ENCODE data around the gene RAPSN.

The RAPSN gene

DNA sequence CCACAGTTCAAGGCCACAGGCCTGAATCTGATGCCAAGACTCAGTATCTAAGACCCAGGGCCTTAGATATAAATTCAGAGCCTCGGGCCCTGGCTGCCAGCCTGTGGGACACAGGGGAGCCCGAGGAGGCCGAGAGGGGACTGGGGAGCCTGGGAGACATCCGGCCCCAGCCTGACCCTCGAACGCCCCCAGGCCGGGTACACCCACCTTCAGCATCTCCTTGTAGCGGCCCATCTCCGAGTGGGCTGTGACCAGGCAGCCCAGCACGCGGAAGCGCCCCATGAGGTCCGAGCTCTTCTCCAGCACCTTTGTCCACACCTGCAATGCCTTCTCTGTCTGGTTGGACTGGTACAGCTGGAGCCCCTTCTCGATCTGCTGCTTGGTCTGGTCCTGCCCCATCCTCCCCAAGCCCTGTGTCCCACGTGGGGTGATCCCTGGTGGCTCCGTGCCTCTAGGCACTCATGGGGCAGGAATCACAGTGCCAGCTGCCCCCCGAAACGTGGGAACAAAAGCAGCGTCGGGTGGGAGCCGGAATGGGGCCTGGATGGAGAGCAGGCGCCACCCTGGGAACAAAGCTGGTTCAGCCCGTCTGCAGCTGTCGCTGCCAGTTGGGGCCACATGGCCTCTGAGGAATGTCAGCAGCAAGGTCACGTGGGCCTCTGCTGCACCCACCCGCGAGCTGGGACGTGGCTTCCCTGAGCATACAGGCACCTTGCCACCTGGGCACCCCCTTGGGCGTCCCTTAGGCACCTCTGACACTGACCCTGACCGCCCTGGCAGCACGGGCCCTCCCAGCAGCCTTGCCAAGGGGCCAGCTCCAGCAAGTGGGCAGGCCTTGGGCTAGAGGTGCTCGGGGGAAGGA lies at the start of gene RAPSN:
Gene RAPSN, minus strand, starts transcription at position 571 of the 862 bp plus-strand sequence. Its CDS starts 172 bp downstream, at position 399.
- H3K4me1 Mint-ChIP-seq: no peaks in the 10 kb centered on the region
- no peaks in the 10 kb centered on the region for H3K9me3 Mint-ChIP-seq
- H3K4me3 Mint-ChIP-seq: no peak within 1 kb of the TSS
- ATAC-seq (no peak), DNase-seq (ENCODE audit: low spot score in 2 of 2) (no peak)
- H3K27ac Mint-ChIP-seq: peak within 1 kb of the TSS; percentile 6
- H3K36me3 Mint-ChIP-seq: no peaks in the 10 kb centered on the region

DNA sequence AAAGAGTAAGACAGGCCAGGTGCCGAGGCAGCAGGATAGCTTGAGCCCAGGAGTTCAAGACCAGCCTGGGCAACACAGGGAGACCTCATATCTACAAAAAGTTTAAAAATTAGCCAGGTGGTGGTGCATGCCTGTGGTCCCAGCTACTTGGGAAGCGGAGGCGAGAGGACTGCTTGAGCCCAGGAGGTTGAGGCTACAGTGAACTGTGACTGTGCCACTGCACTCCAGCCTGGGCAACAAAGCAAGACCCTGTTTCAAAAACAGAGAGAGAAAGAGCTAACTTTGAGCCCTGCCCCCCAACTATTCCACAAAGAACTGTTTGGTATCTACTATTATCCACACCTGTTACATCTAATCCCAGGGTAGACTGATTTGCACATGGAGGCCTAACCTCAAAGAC lies 49.2 kb upstream of the RAPSN start:
- Mint-ChIP-seq H3K4me3 (no peak overlapping the region), H3K36me3 (peaks cover 44% of the 10 kb centered on the region), H3K4me1 (peaks cover 36% of the 10 kb centered on the region), H3K27ac (peak overlapping the region; percentile 26), H3K9me3 (no peaks in the 10 kb centered on the region)
- ATAC-seq: no peak
- DNase-seq (ENCODE audit: low spot score in 2 of 2): no peak

DNA sequence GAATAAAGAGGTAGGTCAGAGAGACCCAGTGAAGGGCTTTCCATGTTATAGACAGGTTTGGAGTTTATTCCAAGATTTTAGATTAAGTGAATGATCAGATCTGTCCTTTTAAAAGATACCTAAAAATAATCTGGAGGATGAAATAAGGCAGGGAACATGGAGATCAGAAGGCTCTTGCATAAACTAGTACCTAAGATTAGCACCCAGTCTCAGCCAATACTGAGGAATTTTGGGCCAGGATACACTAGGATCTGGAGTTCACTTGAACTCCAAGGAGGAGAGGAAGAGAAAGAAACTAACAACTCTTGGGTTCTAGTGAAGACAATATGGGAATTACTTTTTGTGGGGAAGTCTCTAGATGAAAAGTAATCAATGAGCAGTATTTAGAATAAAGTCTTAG lies 47.9 kb upstream of the RAPSN start:
- Mint-ChIP-seq H3K4me3 (no peak overlapping the region), H3K9me3 (no peaks in the 10 kb centered on the region), H3K36me3 (peaks cover 32% of the 10 kb centered on the region), H3K4me1 (peaks cover 28% of the 10 kb centered on the region), H3K27ac (no peak overlapping the region)
- no peak for ATAC-seq
- no peak for DNase-seq (ENCODE audit: low spot score in 2 of 2)

DNA sequence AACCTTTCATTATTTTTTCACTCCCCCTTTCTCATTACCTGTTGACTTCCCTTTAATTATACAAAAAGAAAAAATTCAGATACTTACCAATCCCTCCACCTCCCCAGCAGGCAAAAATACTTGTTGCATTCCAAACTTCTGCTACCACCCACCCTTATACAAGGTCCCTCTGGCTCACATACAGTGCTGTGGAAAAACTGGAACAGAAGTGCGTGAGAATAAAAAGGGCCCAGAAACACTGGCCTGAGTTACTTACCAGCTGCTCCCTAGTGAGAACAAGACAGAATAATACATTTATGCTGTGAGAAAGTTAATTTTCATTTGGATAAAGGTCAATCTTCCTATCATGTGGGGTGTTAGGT lies 46.9 kb upstream of the RAPSN start:
- no peak for ATAC-seq
- Mint-ChIP-seq H3K9me3 (no peaks in the 10 kb centered on the region), H3K36me3 (peaks cover 29% of the 10 kb centered on the region), H3K4me3 (no peak overlapping the region), H3K4me1 (peaks cover 26% of the 10 kb centered on the region), H3K27ac (no peak overlapping the region)
- no peak for DNase-seq (ENCODE audit: low spot score in 2 of 2)

DNA sequence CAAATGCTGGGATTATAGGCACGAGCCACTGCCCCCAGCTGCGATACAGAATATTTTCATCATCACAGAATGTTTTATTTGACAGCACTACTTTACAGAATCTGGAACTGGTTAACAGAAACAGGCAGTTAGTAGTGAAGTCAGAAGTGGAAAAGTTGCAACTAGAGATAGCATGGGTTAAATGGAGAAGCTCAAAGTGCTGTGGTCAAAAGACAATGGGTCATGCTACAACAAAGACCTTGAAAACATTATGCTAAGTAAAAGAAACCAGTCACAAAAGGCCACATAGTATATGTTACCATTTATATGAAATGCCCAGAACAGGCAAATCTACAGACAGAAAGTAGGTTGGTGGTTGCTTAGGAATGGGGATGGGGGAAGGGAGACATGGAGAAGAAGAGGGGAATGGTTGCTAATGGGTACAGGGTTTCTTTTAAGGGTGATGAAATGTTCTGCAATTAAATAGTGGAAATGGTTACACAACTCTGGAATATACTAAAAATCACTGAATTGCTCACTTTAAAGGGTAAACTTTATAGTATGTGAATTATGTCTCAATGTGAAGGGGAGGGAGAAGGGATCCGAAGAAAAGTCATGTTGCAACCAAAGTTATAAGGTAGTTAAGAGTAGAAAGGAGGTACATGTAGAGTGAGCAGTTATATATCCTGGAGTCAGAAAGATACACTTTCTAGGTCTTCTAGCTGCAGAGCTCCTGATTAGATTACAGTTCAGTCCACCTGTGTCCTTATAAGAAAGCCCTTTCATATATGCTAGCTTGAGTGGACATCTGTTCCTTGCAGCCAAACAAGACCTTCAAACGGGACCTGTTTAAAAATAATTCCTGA lies 46.3 kb upstream of the RAPSN start:
- no peak overlapping the region for H3K27ac Mint-ChIP-seq
- no peak overlapping the region for H3K4me3 Mint-ChIP-seq
- no peaks in the 10 kb centered on the region for H3K9me3 Mint-ChIP-seq
- peaks cover 21% of the 10 kb centered on the region for H3K4me1 Mint-ChIP-seq
- no peak for ATAC-seq
- DNase-seq (ENCODE audit: low spot score in 2 of 2): no peak
- peaks cover 23% of the 10 kb centered on the region for H3K36me3 Mint-ChIP-seq

DNA sequence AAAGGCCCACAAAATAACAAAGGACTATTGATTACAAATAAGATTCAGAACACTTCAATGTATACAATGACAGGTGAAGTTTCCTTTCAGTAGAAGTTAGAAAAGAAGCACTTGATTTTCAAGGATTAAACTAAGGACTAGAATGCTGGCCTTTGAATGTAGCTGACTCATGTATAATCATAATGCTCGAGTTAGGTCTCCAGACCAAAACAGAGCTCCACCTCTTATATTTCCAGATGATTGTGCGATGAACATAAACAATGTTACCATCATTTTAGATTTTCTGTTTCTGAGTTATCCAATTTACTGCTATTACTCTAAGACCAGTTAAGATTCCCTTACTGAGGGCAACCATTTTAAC lies 40.4 kb upstream of the RAPSN start:
- Mint-ChIP-seq H3K9me3 (no peaks in the 10 kb centered on the region), H3K4me3 (no peak overlapping the region), H3K36me3 (peaks cover 58% of the 10 kb centered on the region), H3K4me1 (peaks cover 13% of the 10 kb centered on the region), H3K27ac (peak overlapping the region; percentile 50)
- no peak for DNase-seq (ENCODE audit: low spot score in 2 of 2)
- ATAC-seq: no peak

DNA sequence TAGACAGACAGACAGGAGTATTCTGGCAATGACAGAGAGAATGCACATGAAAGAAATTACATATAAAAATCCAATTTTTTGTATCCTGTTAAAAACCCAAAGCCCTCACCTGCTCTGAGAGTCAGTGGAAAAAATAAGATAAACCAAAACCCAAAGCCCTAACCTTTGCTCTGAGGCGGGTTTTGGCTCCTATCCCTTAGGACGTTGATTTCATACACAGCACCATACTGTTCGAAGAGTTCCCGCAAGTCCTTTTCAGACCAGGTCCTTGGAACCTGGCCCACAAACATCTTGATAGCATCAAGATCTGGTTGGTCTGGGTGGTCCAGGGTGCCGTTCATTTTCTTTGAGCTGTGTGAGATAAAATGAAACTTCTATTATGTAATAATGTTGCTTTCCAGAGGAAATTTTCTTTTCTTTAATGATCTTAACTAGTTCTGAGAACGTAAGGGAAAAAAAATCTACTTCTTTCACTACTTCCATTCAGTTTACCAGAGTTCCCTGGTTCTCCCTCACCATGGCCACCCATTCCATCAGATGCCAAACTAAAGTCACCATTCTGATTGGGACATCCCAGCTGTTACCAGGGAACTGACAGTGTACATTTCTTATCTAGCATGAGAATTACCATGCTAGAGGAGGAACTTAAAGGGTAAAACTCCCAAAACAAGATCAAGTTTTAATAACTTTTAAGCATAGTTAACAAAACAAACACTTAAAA lies 39.9 kb upstream of the RAPSN start:
- Mint-ChIP-seq H3K4me1 (peaks cover 8% of the 10 kb centered on the region), H3K36me3 (peaks cover 63% of the 10 kb centered on the region), H3K9me3 (no peaks in the 10 kb centered on the region), H3K27ac (peak overlapping the region; percentile 50), H3K4me3 (no peak overlapping the region)
- ATAC-seq: no peak
- DNase-seq (ENCODE audit: low spot score in 2 of 2): no peak

DNA sequence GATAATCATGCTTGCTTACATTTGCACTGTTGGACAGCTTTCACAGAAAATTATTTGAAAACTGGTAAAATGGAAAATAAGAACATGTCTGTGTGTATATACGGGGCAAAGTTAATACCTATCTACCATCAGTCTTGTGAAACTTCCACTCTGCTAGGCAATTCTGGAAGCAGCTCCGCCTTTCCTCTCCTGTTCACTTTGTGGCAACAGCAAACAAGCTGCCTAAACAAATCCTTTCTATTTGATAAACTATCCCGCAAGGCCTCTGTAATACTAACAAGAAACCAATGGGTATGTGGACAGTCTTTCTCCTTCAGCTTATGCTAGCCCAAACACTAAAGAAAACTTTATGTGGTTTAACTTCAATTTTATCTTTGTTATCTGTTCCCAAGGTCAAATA lies 39.2 kb upstream of the RAPSN start:
- Mint-ChIP-seq H3K4me3 (no peak overlapping the region), H3K36me3 (peaks cover 71% of the 10 kb centered on the region), H3K27ac (peak overlapping the region; percentile 26), H3K9me3 (no peaks in the 10 kb centered on the region), H3K4me1 (peaks cover 5% of the 10 kb centered on the region)
- ATAC-seq (no peak), DNase-seq (ENCODE audit: low spot score in 2 of 2) (no peak)

DNA sequence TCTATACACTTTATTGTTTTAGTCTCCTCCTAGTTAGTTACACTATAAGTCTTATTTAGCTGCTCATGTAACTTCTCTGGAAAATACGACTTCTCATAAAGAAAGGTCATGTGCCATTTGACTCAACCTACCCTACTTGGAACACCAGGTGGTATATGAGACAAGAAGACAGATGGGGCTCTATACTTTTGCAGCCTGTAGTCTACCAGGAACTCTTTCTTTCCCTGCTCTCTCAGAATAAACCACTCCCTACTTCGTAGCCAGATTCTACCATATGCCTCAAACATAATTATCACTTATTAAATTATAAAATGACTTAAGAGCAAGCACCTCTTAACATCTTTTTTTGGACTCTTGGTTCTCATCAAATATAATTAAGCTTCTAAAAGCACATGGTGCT lies 38.5 kb upstream of the RAPSN start:
- H3K36me3 Mint-ChIP-seq: peaks cover 78% of the 10 kb centered on the region
- no peak for ATAC-seq

DNA sequence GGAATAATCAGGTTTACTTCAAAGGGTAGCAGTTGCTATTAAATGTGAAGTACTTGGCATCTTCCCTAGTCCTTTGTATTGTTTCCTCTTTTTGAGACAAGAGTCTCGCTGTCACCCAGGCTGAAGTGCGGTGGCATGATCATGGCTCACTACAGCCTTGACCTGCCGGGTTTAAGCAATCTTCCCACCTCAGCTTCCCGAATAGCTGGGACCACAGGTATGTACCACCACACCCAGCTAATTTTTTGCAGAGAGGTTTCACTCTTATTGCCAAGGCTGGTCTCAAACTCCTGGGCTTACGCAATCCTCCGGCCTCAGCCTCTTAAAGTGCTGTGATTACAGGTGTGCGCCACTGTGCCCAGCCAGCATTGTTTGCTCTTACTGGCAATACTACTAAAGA lies 36.2 kb upstream of the RAPSN start:
- Mint-ChIP-seq H3K27ac (no peak overlapping the region), H3K4me1 (no peaks in the 10 kb centered on the region), H3K4me3 (no peak overlapping the region), H3K9me3 (no peaks in the 10 kb centered on the region), H3K36me3 (peaks cover 100% of the 10 kb centered on the region)
- no peak for DNase-seq (ENCODE audit: low spot score in 2 of 2)
- no peak for ATAC-seq

More for the DNA sequence above, 38.5 kb upstream of the RAPSN start:
- Mint-ChIP-seq H3K9me3 (no peaks in the 10 kb centered on the region), H3K4me1 (no peaks in the 10 kb centered on the region), H3K27ac (peak overlapping the region; percentile 26), H3K4me3 (no peak overlapping the region)
- DNase-seq (ENCODE audit: low spot score in 2 of 2): no peak

DNA sequence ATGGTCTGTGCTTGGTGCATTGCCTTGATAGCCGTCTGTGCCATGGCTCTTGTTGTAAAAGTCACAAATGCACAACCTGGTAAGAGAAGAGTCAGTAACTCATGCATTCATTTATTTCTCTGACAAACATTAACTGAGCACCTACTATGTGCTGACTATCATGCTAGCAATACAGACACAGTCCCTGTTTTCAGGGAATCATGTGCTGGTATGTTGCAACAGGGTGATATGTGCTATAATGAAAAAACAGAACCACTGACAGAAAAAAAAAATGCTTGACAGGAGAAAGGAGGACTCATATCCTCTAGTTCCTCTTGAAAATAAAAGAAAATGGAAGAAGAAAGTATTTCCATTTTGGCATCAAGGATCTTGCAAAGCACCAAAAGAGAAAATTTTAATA lies 34.5 kb upstream of the RAPSN start:
- Mint-ChIP-seq H3K36me3 (peaks cover 100% of the 10 kb centered on the region), H3K27ac (no peak overlapping the region), H3K9me3 (no peaks in the 10 kb centered on the region), H3K4me3 (no peak overlapping the region), H3K4me1 (no peaks in the 10 kb centered on the region)
- DNase-seq (ENCODE audit: low spot score in 2 of 2) (no peak), ATAC-seq (no peak)

DNA sequence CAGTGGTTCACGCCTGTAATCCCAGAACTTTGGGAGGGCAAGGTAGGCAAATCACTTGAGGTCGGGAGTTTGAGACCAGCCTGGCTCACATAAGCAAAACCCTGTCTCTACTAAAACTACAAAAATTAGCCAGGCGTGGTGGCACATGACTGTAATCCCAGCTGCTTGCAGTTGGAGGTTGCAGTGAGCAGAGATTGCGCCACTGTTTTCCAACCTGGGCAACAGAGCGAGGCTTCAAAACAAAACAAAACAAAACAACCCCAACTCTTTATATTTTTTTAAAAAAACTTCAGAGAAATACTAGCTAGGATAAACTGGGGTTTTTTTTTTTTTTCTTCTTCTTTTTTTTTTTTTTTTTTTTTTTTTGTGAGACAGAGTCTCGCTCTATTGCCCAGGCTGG lies 31.8 kb upstream of the RAPSN start:
- ATAC-seq (no peak), DNase-seq (ENCODE audit: low spot score in 2 of 2) (no peak)
- Mint-ChIP-seq H3K4me1 (peaks cover 10% of the 10 kb centered on the region), H3K9me3 (no peaks in the 10 kb centered on the region), H3K36me3 (peaks cover 100% of the 10 kb centered on the region), H3K4me3 (no peak overlapping the region), H3K27ac (peak overlapping the region; percentile 8)

DNA sequence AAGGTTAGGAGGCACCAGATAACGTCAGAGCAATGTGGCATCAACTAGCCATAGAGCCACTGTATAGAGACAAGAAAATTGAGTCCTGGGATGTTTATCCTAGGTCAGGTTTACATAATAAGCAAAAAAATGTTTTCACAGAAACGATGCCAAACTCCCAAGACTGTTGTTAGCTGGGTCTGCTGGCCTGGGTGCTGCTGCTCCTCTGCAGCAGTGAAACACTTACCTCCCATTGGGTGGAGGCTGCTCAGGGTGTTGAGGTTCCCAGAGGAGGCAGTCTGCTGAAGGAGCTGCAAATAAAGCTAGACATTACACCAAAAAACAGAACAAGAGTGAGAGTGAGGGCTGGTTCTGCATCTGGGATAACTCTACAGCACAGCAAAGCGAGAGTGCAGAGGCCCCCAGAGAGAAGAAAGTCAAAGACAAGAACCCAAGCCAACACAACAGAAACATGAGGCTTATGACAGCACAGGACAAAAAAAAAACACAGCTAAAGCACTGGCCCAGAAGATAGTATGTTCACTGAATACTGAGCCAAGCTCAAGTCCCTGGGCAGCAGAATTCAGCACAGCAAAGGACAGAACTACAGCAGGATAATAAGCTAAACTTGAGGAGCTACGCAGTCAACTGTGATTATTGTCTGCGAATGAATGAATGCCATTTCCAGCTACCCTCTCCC lies 29.9 kb upstream of the RAPSN start:
- peak overlapping the region; percentile 54 for H3K27ac Mint-ChIP-seq
- DNase-seq (ENCODE audit: low spot score in 2 of 2): no peak
- no peak for ATAC-seq
- peaks cover 100% of the 10 kb centered on the region for H3K36me3 Mint-ChIP-seq
- no peak overlapping the region for H3K4me3 Mint-ChIP-seq
- no peaks in the 10 kb centered on the region for H3K9me3 Mint-ChIP-seq
- H3K4me1 Mint-ChIP-seq: peaks cover 10% of the 10 kb centered on the region

DNA sequence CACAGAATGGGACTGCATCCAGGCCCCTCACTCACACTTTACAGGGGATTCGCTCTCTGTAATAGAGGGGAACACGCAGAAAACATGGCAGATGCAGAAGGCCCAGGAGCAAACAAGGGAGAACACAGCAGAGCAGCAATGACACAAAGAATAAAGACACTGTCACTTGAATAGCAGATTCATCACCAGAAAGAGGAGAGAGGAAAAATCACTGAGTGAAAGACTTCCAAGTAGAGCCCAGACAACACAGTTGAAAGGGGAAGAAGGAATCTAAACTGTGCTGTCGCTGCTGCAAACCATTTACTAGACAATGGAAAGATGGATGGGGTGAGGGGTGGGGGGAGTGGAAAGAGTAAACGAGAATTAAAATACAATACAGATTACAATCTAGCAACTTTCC lies 28.8 kb upstream of the RAPSN start:
- Mint-ChIP-seq H3K9me3 (no peaks in the 10 kb centered on the region), H3K4me3 (no peak overlapping the region), H3K4me1 (peaks cover 10% of the 10 kb centered on the region), H3K27ac (peak overlapping the region; percentile 64), H3K36me3 (peaks cover 100% of the 10 kb centered on the region)
- DNase-seq (ENCODE audit: low spot score in 2 of 2): no peak
- ATAC-seq: no peak

DNA sequence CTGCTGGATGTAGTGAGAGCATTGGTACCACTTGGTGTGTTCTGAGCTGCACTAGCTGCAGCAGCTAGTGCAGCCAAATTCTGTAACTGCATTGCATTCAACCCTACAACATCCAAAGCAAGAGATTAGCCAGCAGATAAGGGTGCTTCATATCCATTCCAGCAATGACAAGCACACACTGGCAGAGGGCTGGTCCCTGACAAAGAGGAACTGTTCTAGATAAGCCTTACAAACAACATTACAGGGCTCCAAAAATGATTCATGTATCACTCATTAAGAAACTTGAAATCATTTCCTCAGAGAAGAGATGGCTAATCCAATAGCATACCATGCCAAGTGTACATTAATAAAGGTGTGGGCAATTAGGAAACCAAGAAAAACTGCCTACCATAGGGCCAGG lies 28.4 kb upstream of the RAPSN start:
- DNase-seq (ENCODE audit: low spot score in 2 of 2) (no peak), ATAC-seq (peak; percentile 94)
- Mint-ChIP-seq H3K36me3 (peaks cover 100% of the 10 kb centered on the region), H3K9me3 (no peaks in the 10 kb centered on the region), H3K27ac (peak overlapping the region; percentile 64), H3K4me3 (no peak overlapping the region), H3K4me1 (peaks cover 10% of the 10 kb centered on the region)

Measured in stimulated activated effector memory CD8-positive, alpha-beta T cell treated with anti-CD3 and anti-CD28 coated beads, Interleukin-12 subunit alpha, Interleukin-12 subunit beta, amount 100 ng/mL, for 72 hours (primary cell).